ENCODE data around the gene ETV3. TPM values are rescaled to one million over a fixed set of nuclear protein-coding genes. Genes with fewer than 3 reads are reported as not detected.
A peak's percentile ranks its signal among the peaks of the same experiment; 100 is the strongest.

ETV3 gene
- total RNA-seq, 1 donor from 2014 or later = 6.0 TPM

DNA sequence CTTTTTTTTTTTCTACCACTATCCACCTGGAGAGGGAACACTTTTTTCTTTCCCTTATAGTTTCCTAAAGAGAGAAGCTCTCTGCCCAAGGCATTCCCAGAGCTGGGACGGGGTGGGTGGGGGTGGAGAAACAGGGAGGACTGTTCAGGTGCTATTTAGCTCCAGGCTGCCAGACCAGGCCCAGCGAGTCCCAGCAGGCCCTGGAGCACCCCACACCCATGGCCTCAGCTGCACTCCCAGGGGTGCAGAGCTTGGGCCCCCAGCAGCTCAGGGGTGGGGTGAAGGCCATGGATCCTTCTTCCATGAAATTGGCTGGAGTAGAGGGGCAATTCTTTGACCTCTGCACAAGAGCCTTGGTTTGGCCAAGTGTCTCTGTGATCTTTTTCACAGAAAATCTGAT is 42.6 kb downstream of the ETV3 start:
- DNase-seq (ENCODE audit: low spot score) (no peak), ATAC-seq (no peak)

DNA sequence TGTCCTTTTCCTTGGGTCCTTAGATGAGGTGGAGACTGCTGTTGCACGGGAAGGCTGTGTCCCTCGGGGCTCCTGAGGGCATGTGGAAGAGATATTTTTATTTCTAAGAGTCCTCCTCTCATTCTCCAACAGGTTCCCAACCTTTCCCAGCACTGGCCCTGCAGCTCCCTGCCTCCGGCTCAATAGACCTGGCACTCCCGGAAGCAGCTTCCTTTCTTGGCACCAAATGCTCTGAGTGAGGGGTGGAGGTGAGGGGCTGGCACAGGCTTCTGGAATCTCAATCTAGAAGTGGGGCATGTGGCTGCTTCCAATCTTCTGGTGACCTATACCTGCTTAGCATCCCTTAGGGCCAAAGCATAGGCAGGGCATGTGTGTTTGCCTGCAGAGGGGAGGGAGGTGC is 43.1 kb downstream of the ETV3 start:
- ATAC-seq (no peak), DNase-seq (ENCODE audit: low spot score) (no peak)

DNA sequence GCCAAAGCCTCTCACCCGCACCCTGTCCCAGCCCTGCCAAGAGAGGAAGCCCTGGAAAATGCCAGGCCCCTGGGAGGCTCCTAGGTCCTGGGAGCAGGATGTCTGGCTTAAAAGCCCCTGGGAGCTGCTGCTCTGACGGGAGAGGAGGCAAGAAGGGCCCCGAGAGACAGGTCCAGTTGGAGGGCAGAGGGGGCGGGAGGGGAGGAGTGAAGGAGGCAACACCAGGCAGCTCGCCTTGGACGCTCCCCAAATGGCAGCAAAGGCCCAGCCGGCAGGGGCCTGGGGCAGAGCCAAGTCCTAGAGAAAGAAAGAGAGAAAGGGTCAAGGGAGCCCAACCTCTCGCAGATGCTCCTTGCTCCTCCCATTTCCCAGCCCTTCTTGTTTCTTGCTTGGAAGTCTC is 45.4 kb downstream of the ETV3 start:
- DNase-seq (ENCODE audit: low spot score) (no peak), ATAC-seq (no peak)

DNA sequence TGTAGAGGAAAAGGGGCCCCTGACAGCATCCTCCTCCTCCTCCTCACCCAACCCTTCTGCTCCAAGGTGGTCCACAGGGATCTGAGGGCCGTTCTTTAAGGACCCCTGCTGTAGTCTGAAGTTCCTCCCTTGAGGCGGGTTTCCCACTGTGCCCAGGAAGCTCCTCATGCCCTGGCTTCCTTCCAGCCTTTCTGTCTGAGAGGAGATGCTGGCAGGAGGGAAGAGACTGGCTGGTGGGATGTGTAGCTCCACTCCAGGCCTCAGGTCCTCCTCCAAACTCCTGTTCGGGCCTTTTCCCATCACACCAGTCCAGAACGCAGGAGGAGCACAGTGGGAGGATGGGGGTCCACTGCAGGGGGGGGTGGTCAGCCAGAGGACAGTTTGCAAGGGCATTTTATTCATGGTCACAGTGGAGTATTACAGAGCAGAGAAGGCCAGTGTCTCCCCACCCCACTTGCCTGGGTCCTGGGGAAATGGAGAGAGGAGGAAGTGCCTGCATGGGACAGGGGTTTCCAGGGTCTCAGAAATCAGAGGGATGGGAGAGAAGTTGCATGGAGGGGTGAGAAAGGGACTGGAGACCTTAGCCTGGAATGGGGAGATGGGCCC is 46.4 kb downstream of the ETV3 start:
- no peak for ATAC-seq
- no peak for DNase-seq (ENCODE audit: low spot score)

DNA sequence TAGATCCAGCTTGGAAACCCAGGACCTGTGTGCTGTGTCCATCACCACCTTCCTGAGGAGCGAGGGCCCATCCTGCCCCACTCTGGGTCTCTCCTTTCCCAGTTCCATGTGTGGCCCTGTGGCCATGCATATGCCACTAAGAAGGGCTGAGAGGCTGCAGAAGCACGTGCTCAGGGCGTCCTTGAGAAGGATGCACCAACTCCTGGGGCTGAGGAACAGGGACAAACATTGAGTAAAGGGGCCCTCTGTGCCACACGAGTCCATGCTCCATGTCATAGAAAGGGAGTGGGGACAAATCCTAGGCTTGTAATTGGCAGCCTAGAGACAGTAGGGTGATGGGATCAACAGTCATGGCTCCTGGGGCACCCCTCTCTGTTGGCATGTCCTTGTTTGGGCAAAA is 47.0 kb downstream of the ETV3 start:
- DNase-seq (ENCODE audit: low spot score) (no peak), ATAC-seq (no peak)

DNA sequence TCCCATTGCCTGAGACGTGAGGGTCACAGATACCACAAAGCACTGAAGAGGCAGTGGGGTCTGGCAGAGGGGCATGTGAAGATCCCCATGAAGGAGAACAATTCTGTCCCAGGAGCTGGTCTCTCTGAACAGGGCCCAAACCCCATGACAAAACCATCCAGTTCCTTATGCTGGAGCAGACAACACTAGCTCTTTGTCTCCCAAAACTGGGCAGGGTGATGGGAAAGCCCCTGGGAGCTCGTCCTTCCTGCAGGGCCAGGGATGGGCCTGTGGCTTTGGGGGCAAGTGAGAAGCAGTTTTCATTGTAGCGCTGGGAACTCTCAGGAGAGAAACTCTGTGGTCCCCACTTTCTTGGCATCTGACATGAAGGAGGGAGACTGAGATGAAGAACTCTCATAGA is 47.4 kb downstream of the ETV3 start:
- ATAC-seq = no peak
- no peak for DNase-seq (ENCODE audit: low spot score)

DNA sequence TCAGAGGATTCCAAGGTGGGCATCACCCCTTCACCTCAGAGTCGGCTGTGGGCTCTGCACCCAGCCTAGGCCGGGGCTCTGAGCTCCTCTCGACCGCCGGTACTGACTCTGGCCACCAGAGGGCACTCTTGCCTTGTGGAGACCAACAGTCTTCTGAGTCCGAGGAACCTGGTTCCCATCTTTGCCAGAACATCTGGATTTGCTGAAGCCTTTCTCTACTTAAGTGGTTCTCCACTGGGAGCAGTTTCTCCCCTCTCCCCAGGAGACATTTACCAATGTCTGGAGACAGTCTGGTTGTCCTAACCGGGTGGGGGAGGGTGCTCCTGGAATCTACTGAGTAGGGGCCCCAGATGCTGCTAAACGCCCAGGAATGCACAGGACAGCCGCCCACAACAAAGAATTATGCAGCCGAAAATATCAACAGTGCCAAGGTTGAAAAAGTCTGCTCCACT is 48.0 kb downstream of the ETV3 start:
- DNase-seq (ENCODE audit: low spot score) = peak; percentile 82
- peak; percentile 88 for ATAC-seq

DNA sequence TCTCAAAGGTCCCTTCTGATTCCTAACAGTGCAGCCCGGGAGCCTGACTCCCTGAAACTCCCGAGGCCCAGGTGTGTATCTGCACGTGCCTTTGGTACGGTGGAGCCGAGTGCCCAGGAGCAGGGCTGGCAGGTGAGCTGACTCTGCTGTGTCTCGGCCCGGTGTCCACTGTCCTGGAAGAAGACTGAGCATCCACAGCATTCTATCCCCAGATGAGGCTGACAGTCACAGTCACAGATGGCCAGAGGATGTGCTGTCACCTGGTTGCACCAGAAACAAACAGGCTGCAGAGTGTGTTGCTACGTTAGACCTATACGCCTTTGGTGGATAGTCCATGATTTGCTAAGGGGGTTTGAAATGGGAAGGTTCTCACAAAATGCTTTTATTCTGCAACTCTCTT is 48.4 kb downstream of the ETV3 start:
- DNase-seq (ENCODE audit: low spot score) (no peak), ATAC-seq (peak; percentile 26)

DNA sequence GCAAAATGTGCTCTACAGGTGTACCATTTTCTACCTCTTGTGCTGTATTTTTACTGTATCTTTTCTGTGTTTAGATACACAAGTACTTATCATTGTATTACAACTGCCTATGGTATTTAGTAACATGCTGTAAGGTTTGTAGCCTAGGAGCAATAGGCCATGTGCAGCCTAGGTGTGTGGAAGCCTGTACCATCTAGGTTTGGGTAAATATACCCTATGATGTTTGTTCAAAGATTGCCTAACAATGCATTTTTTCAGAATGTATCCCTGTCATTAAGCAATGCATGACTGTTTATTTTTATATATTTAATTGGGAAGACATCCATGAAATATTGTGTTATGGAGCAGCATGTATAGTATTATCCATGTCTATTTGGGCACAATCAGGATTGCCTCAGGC is 49.6 kb downstream of the ETV3 start:
- DNase-seq (ENCODE audit: low spot score) (peak; percentile 46), ATAC-seq (peak; percentile 72)

DNA sequence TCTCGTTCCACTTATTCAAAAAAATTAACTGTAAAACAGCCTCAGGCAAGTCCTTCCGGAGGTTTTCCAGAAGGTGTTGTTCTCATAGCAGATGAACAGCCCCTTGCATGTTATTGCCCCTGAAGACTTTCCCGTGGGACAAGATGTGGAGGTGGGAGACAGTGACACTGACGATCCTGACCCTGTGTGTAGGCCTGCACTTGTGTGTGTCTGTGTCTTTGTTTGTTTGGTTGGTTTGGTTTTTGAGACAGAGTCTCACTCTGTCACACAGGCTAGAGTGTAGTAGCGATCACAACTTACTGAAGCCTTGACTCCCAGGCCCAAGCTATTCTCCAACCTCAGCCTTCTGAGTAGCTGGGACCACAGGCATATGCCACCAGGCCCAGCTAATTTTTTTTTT is 51.2 kb downstream of the ETV3 start:
- DNase-seq (ENCODE audit: low spot score) (peak; percentile 23), ATAC-seq (no peak)

DNA sequence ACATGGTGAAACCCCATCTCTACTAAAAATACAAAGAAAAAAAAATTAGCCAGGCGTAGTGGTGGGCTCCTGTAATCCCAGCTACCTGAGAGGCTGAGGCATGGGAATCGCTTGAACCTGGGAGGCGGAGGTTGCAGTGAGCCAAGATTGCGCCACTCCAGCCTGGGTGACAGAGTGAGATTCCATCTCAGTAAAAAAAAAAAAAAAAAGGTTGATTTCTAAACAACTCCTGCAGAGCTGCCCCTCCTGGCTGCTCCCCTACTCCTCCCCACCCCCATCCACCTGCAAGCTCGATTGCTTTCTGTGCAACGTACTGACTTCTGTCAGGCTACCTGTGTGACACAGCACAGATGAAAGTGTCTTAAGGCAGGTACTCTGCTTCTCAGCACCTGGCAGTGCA is 51.9 kb downstream of the ETV3 start:
- DNase-seq (ENCODE audit: low spot score) = peak; percentile 54
- peak; percentile 43 for ATAC-seq

DNA sequence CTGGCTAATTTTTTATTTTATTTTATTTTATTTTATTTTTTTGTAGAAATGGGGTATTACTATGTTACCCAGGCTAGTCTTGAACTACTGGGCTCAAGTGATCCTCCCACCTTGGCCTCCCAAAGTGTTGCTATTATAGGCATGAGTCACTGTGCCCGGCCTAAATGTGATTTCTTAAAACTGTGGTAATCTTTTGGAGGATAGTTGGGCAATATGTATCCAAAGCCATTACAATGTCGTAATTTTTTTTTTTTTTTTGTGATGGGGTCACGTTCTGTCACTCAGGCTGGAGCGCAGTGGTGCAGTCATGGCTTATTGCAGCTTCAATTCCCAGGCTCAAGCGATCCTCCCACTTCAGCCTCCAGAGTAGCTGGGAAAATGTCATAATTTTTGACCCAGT is 52.8 kb downstream of the ETV3 start:
- ATAC-seq = peak; percentile 30
- DNase-seq (ENCODE audit: low spot score) = peak; percentile 38

DNA sequence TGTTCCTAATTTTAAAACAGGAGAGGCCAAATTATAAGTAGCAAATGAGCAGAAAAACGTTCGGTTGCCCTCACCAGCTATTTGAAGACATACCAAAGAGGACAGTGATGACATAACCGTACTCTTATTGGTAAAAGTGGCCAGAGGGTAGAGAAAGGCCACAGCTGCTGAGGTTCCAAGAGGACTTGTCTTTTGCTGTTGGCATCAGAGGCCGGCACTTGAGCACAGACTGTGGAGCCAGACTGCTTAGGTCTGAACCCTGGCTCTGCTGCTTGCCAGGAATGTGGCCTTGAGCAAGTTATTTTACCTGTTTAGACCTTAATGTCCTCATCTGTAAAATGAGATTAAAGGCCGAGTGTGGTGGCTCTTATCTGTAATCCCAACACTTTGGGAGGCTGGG is 53.5 kb downstream of the ETV3 start:
- ATAC-seq (no peak), DNase-seq (ENCODE audit: low spot score) (peak; percentile 30)

DNA sequence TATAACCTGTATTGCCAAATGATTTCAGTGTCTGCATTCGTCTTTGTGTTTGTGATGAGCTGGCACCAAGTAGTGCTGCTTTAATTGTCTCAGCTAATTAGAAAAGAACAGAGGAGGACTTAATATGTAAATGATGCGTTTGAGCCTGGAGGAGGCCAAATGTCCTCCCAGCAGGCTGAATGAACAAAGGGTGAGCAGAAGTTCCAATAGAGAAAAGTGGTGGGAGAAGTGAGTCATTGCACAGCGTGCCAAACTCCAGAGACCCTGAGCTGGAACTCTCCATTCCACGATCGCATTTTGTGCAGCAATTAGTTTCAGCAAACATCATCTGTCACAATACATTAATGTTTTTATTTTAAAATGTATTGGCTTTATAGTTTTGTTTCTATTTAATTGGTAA is 56.5 kb downstream of the ETV3 start:
- no peak for ATAC-seq

DNA sequence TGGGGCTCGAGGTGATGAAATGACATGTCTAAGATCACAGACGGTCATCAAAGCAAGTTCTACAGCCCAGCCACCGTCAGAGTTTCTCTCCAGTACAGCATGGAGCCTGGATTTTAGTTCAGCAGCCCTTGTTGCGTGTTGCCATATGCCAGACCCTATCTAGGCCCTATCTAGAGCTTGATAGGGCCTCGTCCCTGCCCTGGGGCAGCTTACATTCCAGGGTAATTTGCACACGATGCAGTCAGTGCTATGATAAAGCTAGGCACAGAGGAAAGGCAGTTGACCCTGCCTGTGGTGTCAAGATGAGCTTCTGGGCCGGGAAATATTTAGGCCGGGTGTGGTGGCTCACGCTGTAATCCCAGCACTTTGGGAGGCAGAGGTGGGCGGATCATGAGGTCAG is 57.5 kb downstream of the ETV3 start:
- no peak for ATAC-seq

More for the DNA sequence above, 56.5 kb downstream of the ETV3 start:
- DNase-seq (ENCODE audit: low spot score) = peak; percentile 0

DNA sequence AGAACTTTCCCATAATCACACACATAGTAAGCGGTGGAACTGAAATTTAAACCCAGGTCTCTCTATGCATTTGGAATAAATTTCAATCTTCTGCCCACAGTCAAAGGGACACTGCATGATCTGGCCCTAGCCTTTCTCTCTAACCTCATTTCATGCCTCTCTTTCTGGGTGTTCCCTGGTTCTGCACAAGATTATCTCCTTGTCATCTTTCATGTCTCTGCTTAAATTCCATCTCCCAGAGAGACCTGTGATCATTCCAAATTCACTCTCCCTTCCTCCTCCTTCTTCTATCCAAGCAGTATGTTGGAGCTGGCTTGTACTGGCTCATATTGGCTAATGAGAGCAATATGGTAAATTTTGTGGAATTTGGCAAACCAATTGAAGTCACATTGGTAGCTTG is 60.8 kb downstream of the ETV3 start:
- no peak for DNase-seq (ENCODE audit: low spot score)
- no peak for ATAC-seq

More for the DNA sequence above, 57.5 kb downstream of the ETV3 start:
- DNase-seq (ENCODE audit: low spot score) = peak; percentile 29

DNA sequence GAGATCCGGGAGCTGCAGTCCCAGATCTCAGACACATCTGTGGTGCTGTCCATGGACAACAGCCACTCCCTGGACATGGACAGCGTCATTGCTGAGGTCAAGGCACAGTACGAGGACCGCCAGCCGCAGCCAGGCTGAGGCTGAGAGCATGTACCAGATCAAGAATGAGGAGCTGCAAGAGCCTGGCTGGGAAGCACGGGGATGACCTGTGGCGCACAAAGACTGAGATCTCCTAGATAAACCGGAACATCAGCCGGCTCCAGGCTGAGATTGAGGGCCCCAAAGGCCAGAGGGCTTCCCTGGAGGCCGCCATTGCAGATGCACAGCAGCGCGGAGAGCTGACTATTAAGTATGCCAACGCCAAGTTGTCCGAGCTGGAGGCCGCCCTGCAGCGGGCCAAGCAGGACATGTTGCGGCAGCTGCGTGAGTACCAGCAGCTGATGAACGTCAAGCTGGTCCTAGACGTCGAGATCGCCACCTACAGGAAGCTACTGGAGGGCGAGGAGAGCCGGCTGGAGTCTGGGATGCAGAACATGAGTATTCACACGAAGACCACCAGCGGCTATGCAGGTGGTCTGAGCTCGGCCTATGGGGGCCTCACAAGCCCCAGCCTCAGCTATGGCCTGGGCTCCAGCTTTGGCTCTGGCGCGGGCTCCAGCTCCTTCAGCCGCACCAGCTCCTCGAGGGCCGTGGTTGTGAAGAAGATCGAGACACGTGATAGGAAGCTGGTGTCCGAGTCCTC is 64.1 kb downstream of the ETV3 start:
- ATAC-seq (peak; percentile 88), DNase-seq (ENCODE audit: low spot score) (peak; percentile 67)

Other genes with a start within 250 kb of the ETV3 start
- 4.5 TPM for gene PEAR1, start 244.7 kb downstream of the ETV3 start, total RNA-seq
- not detected for gene LRRC71, start 217.8 kb downstream of the ETV3 start, total RNA-seq
- 12.3 TPM for gene ARHGEF11, start 92.7 kb downstream of the ETV3 start, total RNA-seq
- not detected for gene ETV3L, start 38.6 kb downstream of the ETV3 start, total RNA-seq

Measured in left lobe of liver (tissue), 2 donors.